ENCODE results near the gene PGD.
A peak's percentile ranks its signal among the peaks of the same experiment; 100 is the strongest.
"Not testable (repeated sequence)": the region's sequence is repeated elsewhere in the genome, so short reads cannot be mapped to it uniquely, and the experiment has no call there.

PGD gene

GRCh38 chr1:10368194-10368593, 30.7 kb upstream of the PGD start:
- no peak for TF ChIP-seq CTCF (IDR thresholded peaks at IDR 0.05)
- H3K4me1 ChIP-seq, result no peaks in the 10 kb centered on the region
- H3K9me3 ChIP-seq, result no peaks in the 10 kb centered on the region
- no peaks in the 10 kb centered on the region for H3K27me3 ChIP-seq
- intact Hi-C loops (cut with DNase I; ENCODE audit: low total_unique reads), result no loop called here
- no peak overlapping the region for H3K4me3 ChIP-seq
- H3K27ac ChIP-seq, result no peak overlapping the region
- peaks cover 60 to 98% (median 83%) of the 10 kb centered on the region in 3 donors for H3K36me3 ChIP-seq
- DNase-seq, result no peak

GRCh38 chr1:10374442-10374860, 24.4 kb upstream of the PGD start:
- TF ChIP-seq CTCF (IDR thresholded peaks at IDR 0.05), result no peak
- H3K4me3 ChIP-seq, result no peak overlapping the region
- peaks cover 0 to 4% (median 2%) of the 10 kb centered on the region in 4 donors for H3K4me1 ChIP-seq
- DNase-seq, result no peak
- no peak overlapping the region for H3K27ac ChIP-seq
- H3K9me3 ChIP-seq, result no peaks in the 10 kb centered on the region
- intact Hi-C loops (cut with DNase I; ENCODE audit: low total_unique reads), result no loop called here
- H3K36me3 ChIP-seq, result peaks cover 27 to 80% (median 72%) of the 10 kb centered on the region in 3 donors
- no peaks in the 10 kb centered on the region for H3K27me3 ChIP-seq

- H3K4me3 ChIP-seq, H3K9me3 ChIP-seq, H3K27me3 ChIP-seq: not testable (repeated sequence)
- intact Hi-C loops (cut with DNase I; ENCODE audit: low total_unique reads), result loop anchor here (2.0 kb wide), 1 partner anchor 51 kb away; no protein-coding TSS in a partner anchor
- TF ChIP-seq CTCF (IDR thresholded peaks at IDR 0.05), result peak; percentile 74 to 91
- Histone ChIP-seq H3K27ac (peak overlapping the region; percentile 57 to 63), H3K4me1 (peaks cover 0 to 12% (median 4%) of the 10 kb centered on the region in 4 donors), H3K36me3 (peaks cover 9 to 58% (median 47%) of the 10 kb centered on the region in 3 donors)
- DNase-seq, result peak; percentile 77 to 84
Observed at GRCh38 chr1:10377365-10378029, 21.4 kb upstream of the PGD start.

GRCh38 chr1:10378081-10378841, 20.6 kb upstream of the PGD start:
- peak overlapping the region in 1 of 2 donors; percentile 57 for H3K27ac ChIP-seq
- H3K36me3 ChIP-seq, result peaks cover 9 to 50% (median 41%) of the 10 kb centered on the region in 3 donors
- H3K27me3 ChIP-seq, result no peaks in the 10 kb centered on the region
- TF ChIP-seq CTCF (IDR thresholded peaks at IDR 0.05), result no peak
- intact Hi-C loops (cut with DNase I; ENCODE audit: low total_unique reads), result no loop called here
- H3K4me3 ChIP-seq, result no peak overlapping the region
- H3K9me3 ChIP-seq, result no peaks in the 10 kb centered on the region
- peak in 1 of 2 donors; percentile 26 for DNase-seq
- peaks cover 0 to 12% (median 4%) of the 10 kb centered on the region in 4 donors for H3K4me1 ChIP-seq

- Histone ChIP-seq H3K27ac (no peak overlapping the region), H3K4me3 (no peak overlapping the region), H3K36me3 (peaks cover under 1 to 41% (median 32%) of the 10 kb centered on the region in 3 donors), H3K9me3 (no peaks in the 10 kb centered on the region), H3K27me3 (no peaks in the 10 kb centered on the region), H3K4me1 (peaks cover 0 to 12% (median 4%) of the 10 kb centered on the region in 4 donors)
- no peak for TF ChIP-seq CTCF (IDR thresholded peaks at IDR 0.05)
- intact Hi-C loops (cut with DNase I; ENCODE audit: low total_unique reads), result no loop called here
- DNase-seq, result no peak
Observed at GRCh38 chr1:10379101-10379620, 19.7 kb upstream of the PGD start.

Measured in tibial artery (tissue), 4 donors.